Fibroblast of lung (primary cell): ENCODE results near the gene ALDOB.

Source experiments
- CTCF ChIP-seq, 2 donors: IDR thresholded peaks in 1 of 2; conservative IDR thresholded peaks in 1 of 2; 1 replicate in 1 of 2; 2 replicates in 1 of 2; pipeline ENCODE4 v1.5.1; 2011 to 2012; ENCODE audit warnings: low read length in 2 of 2, control low read depth in 1 of 2, inconsistent platforms in 1 of 2, low read depth in 1 of 2, mild to moderate bottlenecking in 1 of 2
- EZH2 ChIP-seq: IDR thresholded peaks from 2 replicates; pipeline ENCODE4 v1.5.1; 2012; ENCODE audit warnings: low read length, control low read depth, mild to moderate bottlenecking; ENCODE audit errors: missing control alignments

GRCh38 chr9:101372327-101373118 is 63.1 kb downstream of the ALDOB start:
- no peak for TF ChIP-seq CTCF (conservative IDR thresholded peaks at IDR 0.05 in 1 of 2, IDR thresholded peaks at IDR 0.05 in 1 of 2; ENCODE audit: low read depth in 1 of 2, low read length in 2 of 2)
- no peak for TF ChIP-seq EZH2
